ENCODE data around the gene ABI1. TPM values are rescaled to one million over a fixed set of nuclear protein-coding genes. Genes with fewer than 3 reads are reported as not detected.
"Not testable (repeated sequence)": the region's sequence is repeated elsewhere in the genome, so short reads cannot be mapped to it uniquely, and the experiment has no call there.

Gene ABI1
- total and polyA plus RNA-seq, 4 donors = 10.7 to 18.3 (median 14.3) TPM

DNA sequence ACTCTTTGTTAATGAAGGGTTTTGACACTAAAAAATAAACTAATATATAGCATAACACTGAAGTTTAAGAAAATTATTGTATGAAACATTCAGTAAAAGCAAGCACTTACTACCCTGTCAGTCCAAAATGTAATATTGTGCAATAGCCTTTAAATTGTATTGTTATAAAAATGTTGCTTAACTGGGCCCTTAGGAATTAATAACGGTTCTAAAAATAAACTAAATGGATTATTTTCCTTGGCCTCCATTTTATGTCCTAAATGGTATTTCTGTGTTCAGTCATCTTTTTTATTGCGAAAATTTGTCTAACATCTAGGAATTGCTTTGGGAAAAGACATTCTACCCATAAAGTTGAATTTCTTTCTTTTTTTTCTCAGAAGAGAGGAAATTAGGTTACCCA, 49.0 kb upstream of the ABI1 start:
- H3K27ac ChIP-seq (ENCODE audit: low read depth in 1 of 2, low read length in 2 of 2) = no peak overlapping the region
- H3K4me1 ChIP-seq (ENCODE audit: control insufficient read depth in 4 of 4, insufficient read depth in 4 of 4, low read length in 3 of 4) = no peaks in the 10 kb centered on the region
- no peak overlapping the region for H3K9ac ChIP-seq (ENCODE audit: low read depth in 1 of 2, low read length in 2 of 2)
- no peak for DNase-seq (ENCODE audit: low spot score)
- 85% methylated on average over 2 of the region's 2 CpGs for WGBS
- H3K27me3 ChIP-seq (ENCODE audit: control insufficient read depth in 4 of 4, insufficient read depth in 4 of 4, low read length in 3 of 4) = no peaks in the 10 kb centered on the region
- TF ChIP-seq YY1 (IDR thresholded peaks at IDR 0.05) (no peak), EGR1 (IDR thresholded peaks at IDR 0.05; ENCODE audit: low read depth in 2 of 2) (no peak), GABPA (IDR thresholded peaks at IDR 0.05 in 1 of 2, conservative IDR thresholded peaks at IDR 0.05 in 1 of 2) (no peak), NR2F2 (IDR thresholded peaks at IDR 0.05) (no peak), MAX (IDR thresholded peaks at IDR 0.05) (no peak), JUND (IDR thresholded peaks at IDR 0.05) (no peak), RAD21 (IDR thresholded peaks at IDR 0.05) (no peak), TAF1 (conservative IDR thresholded peaks at IDR 0.05) (no peak), HNF4G (IDR thresholded peaks at IDR 0.05) (no peak), HNF4A (conservative IDR thresholded peaks at IDR 0.05) (no peak), FOXA2 (IDR thresholded peaks at IDR 0.05) (no peak), REST (IDR thresholded peaks at IDR 0.05) (no peak), FOXA1 (IDR thresholded peaks at IDR 0.05) (no peak), SP1 (IDR thresholded peaks at IDR 0.05) (no peak), RXRA (IDR thresholded peaks at IDR 0.05) (no peak)
- TF ChIP-seq, protein P1, sequence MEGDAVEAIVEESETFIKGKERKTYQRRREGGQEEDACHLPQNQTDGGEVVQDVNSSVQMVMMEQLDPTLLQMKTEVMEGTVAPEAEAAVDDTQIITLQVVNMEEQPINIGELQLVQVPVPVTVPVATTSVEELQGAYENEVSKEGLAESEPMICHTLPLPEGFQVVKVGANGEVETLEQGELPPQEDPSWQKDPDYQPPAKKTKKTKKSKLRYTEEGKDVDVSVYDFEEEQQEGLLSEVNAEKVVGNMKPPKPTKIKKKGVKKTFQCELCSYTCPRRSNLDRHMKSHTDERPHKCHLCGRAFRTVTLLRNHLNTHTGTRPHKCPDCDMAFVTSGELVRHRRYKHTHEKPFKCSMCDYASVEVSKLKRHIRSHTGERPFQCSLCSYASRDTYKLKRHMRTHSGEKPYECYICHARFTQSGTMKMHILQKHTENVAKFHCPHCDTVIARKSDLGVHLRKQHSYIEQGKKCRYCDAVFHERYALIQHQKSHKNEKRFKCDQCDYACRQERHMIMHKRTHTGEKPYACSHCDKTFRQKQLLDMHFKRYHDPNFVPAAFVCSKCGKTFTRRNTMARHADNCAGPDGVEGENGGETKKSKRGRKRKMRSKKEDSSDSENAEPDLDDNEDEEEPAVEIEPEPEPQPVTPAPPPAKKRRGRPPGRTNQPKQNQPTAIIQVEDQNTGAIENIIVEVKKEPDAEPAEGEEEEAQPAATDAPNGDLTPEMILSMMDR (IDR thresholded peaks at IDR 0.05; ENCODE audit: low read depth, low read length, missing input control) = no peak
- TF ChIP-seq, protein P2, sequence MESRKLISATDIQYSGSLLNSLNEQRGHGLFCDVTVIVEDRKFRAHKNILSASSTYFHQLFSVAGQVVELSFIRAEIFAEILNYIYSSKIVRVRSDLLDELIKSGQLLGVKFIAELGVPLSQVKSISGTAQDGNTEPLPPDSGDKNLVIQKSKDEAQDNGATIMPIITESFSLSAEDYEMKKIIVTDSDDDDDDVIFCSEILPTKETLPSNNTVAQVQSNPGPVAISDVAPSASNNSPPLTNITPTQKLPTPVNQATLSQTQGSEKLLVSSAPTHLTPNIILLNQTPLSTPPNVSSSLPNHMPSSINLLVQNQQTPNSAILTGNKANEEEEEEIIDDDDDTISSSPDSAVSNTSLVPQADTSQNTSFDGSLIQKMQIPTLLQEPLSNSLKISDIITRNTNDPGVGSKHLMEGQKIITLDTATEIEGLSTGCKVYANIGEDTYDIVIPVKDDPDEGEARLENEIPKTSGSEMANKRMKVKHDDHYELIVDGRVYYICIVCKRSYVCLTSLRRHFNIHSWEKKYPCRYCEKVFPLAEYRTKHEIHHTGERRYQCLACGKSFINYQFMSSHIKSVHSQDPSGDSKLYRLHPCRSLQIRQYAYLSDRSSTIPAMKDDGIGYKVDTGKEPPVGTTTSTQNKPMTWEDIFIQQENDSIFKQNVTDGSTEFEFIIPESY (IDR thresholded peaks at IDR 0.05) = no peak
- TF ChIP-seq, protein P3, sequence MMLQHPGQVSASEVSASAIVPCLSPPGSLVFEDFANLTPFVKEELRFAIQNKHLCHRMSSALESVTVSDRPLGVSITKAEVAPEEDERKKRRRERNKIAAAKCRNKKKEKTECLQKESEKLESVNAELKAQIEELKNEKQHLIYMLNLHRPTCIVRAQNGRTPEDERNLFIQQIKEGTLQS (IDR thresholded peaks at IDR 0.05) = no peak
- no peaks in the 10 kb centered on the region for H3K36me3 ChIP-seq (ENCODE audit: control insufficient read depth in 4 of 4, insufficient read depth in 3 of 4, low read depth in 1 of 4, low read length in 3 of 4)
- H3K9me3 ChIP-seq (ENCODE audit: control insufficient read depth in 4 of 4, low read length in 3 of 4) = peaks cover 0 to 1% (median 0%) of the 10 kb centered on the region in 4 donors
- no peak overlapping the region for H3K4me3 ChIP-seq (ENCODE audit: low read depth in 1 of 3, low read length in 3 of 3)

DNA sequence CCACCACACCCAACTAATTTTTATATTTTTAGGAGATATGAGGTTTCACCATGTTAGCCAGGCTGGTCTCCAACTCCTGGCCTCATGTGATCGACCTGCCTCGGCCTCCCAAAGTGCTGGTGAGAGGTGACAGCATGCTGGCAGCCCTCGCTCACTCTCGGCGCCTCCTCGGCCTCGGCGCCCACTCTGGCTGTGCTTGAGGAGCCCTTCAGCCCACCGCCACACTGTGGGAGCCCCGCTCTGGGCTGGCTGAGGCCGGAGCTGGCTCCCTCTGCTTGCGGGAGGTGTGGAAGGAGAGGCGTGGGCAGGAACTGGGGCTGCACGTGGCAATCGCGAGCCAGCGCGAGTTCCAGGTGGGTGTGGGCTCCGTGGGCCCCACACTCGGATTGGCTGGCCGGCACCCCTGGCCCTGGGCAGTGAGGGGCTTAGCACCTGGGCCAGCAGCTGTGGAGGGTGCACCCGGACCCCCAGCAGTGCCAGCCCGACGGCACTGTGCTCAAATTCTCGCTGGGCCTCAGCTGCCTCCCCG, 44.6 kb upstream of the ABI1 start:
- H3K9me3 ChIP-seq (ENCODE audit: control insufficient read depth in 4 of 4, low read length in 3 of 4); DNase-seq (ENCODE audit: low spot score): not testable (repeated sequence)
- WGBS = 94% methylated on average over 26 of the region's 26 CpGs

More for the DNA sequence above, 44.6 kb upstream of the ABI1 start:
- H3K36me3 ChIP-seq (ENCODE audit: control insufficient read depth in 4 of 4, insufficient read depth in 3 of 4, low read depth in 1 of 4, low read length in 3 of 4); H3K4me1 ChIP-seq (ENCODE audit: control insufficient read depth in 4 of 4, insufficient read depth in 4 of 4, low read length in 3 of 4); H3K27me3 ChIP-seq (ENCODE audit: control insufficient read depth in 4 of 4, insufficient read depth in 4 of 4, low read length in 3 of 4); H3K27ac ChIP-seq (ENCODE audit: low read depth in 1 of 2, low read length in 2 of 2); H3K4me3 ChIP-seq (ENCODE audit: low read depth in 1 of 3, low read length in 3 of 3); H3K9ac ChIP-seq (ENCODE audit: low read depth in 1 of 2, low read length in 2 of 2): not testable (repeated sequence)

Measured in liver (tissue), 9 donors.